GM19351 (cell line): ENCODE measurements around the gene EMP2.
A peak's percentile ranks its signal among the peaks of the same experiment; 100 is the strongest.
"Not testable (repeated sequence)": the region's sequence is repeated elsewhere in the genome, so short reads cannot be mapped to it uniquely, and the experiment has no call there.

Experiments used
- ATAC-seq: cut with Tn5 transposase; IDR thresholded peaks from one replicate; pipeline ENCODE4 v1.9.1; 2021; ENCODE audit warnings: mild to moderate bottlenecking, moderate library complexity; ENCODE audit not compliant: unreplicated experiment

Gene EMP2

GRCh38 chr16:10522966-10523365 lies 57.4 kb downstream of the EMP2 start:
- no peak for ATAC-seq

GRCh38 chr16:10521681-10522274 lies 58.6 kb downstream of the EMP2 start:
- no peak for ATAC-seq

GRCh38 chr16:10520869-10521578 lies 59.4 kb downstream of the EMP2 start:
- ATAC-seq: no peak

GRCh38 chr16:10519929-10520868 lies 60.2 kb downstream of the EMP2 start:
- ATAC-seq: no peak

- ATAC-seq: no peak
Observed at GRCh38 chr16:10519297-10519696, 61.1 kb downstream of the EMP2 start.

- no peak for ATAC-seq
Observed at GRCh38 chr16:10518479-10519041, 61.8 kb downstream of the EMP2 start.

- no peak for ATAC-seq
Observed at GRCh38 chr16:10517868-10518267, 62.5 kb downstream of the EMP2 start.

GRCh38 chr16:10514369-10515055 lies 65.9 kb downstream of the EMP2 start:
- no peak for ATAC-seq

- ATAC-seq: no peak
Observed at GRCh38 chr16:10511829-10512228, 68.6 kb downstream of the EMP2 start.

GRCh38 chr16:10510279-10510678 lies 70.1 kb downstream of the EMP2 start:
- no peak for ATAC-seq

GRCh38 chr16:10509534-10510025 lies 70.8 kb downstream of the EMP2 start:
- ATAC-seq: peak; percentile 92

- not testable (repeated sequence) for ATAC-seq
Observed at GRCh38 chr16:10505286-10505685, 75.1 kb downstream of the EMP2 start.

- ATAC-seq: no peak
Observed at GRCh38 chr16:10504404-10504885, 76.0 kb downstream of the EMP2 start.

- no peak for ATAC-seq
Observed at GRCh38 chr16:10502776-10503175, 77.6 kb downstream of the EMP2 start.

- no peak for ATAC-seq
Observed at GRCh38 chr16:10501016-10501607, 79.3 kb downstream of the EMP2 start.

- ATAC-seq: no peak
Observed at GRCh38 chr16:10500582-10500981, 79.8 kb downstream of the EMP2 start.

- no peak for ATAC-seq
Observed at GRCh38 chr16:10497132-10498101, 83.0 kb downstream of the EMP2 start.

GRCh38 chr16:10495031-10495345 lies 85.4 kb downstream of the EMP2 start:
- ATAC-seq: no peak
